Thymus (tissue), 11 donors: ENCODE data around the gene ITFG2. TPM values are rescaled to one million over a fixed set of nuclear protein-coding genes. Genes with fewer than 3 reads are reported as not detected.
A peak's percentile ranks its signal among the peaks of the same experiment; 100 is the strongest.

Source experiments
- DNase-seq, 9 donors: peaks; one replicate each; pipeline ENCODE4 v3.0.0-alpha.2; 2013; ENCODE audit warnings: low spot score in 9 of 9, low read depth in 6 of 9, missing footprints in 1 of 9
- H3K27ac ChIP-seq, 2 donors: one replicate each; pipeline ENCODE4 v1.5.1; 2013; ENCODE audit warnings: control low read depth in 1 of 2, low read depth in 1 of 2, low read length in 1 of 2, mild to moderate bottlenecking in 1 of 2, moderate library complexity in 1 of 2
- H3K27me3 ChIP-seq, 2 donors: one replicate each; pipeline ENCODE4 v1.5.1; 2013; ENCODE audit warnings: low read length in 1 of 2; ENCODE audit not compliant: control insufficient read depth in 2 of 2, insufficient read depth in 1 of 2
- H3K36me3 ChIP-seq, 2 donors: one replicate each; pipeline ENCODE4 v1.5.1; 2013; ENCODE audit warnings: low read length in 1 of 2, mild to moderate bottlenecking in 1 of 2, moderate library complexity in 1 of 2; ENCODE audit not compliant: control insufficient read depth in 2 of 2, insufficient read depth in 2 of 2
- H3K4me1 ChIP-seq, 2 donors: one replicate each; pipeline ENCODE4 v1.5.1; 2013; ENCODE audit warnings: low read length in 2 of 2; ENCODE audit not compliant: control insufficient read depth in 2 of 2, insufficient read depth in 2 of 2
- H3K4me3 ChIP-seq, 2 donors: one replicate each; pipeline ENCODE4 v1.5.1; 2013; ENCODE audit warnings: low read length in 2 of 2, control low read depth in 1 of 2, mild to moderate bottlenecking in 1 of 2
- H3K9me3 ChIP-seq, 2 donors: one replicate each; pipeline ENCODE4 v1.5.1; 2013; ENCODE audit warnings: low read length in 1 of 2, mild to moderate bottlenecking in 1 of 2; ENCODE audit not compliant: control insufficient read depth in 2 of 2, insufficient read depth in 1 of 2
- WGBS: extraction: QIAGEN DNeasy Blood & Tissue Kit; methylation state at CpG from one replicate; pipeline ENCODE4 v1.1.7; 2013; 5-methylcytosine and 5-hydroxymethylcytosine counted together
- polyA plus RNA-seq: library from polyadenylated mRNA; stranded (reverse); fragments of 200-250 nt; gene quantifications from one replicate; pipeline ENCODE4 v1.2.3, GENCODE V29; 2013
- total RNA-seq: library from RNA; stranded (reverse); fragments of 120-200 nt; gene quantifications from one replicate; pipeline ENCODE4 v1.2.4, GENCODE V29; 2013
- donor health status: healthy.

ITFG2 gene
- total and polyA plus RNA-seq, 2 donors, result 23.8 to 40.6 TPM

DNA sequence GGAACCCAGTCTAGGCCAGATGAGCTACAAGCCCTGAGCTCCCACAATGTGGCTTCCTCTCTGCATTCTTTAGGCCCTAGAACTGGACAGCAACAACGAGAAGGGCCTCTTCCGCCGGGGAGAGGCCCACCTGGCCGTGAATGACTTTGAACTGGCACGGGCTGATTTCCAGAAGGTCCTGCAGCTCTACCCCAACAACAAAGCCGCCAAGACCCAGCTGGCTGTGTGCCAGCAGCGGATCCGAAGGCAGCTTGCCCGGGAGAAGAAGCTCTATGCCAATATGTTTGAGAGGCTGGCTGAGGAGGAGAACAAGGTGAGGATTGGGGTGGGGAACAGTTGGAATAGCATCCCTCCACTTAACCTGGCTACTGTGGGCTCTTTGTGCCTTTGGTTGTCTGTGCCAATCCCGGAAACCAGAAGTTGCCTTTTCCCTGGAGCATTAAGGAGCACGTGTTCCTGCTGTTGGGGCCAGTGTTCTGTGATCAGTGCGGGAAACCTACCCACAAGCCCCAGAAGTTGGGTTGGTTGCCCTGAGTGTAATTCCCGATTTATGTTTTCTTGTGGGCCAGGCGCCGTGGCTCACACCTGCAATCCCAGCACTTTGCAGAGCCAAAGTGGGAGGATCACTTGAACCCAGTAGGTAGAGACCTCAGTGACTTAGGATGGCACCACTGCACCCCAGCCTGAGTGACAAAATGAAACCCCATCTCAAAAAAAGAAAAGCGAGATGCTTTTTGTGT lies 11.3 kb upstream of the ITFG2 start:
- Histone ChIP-seq H3K4me1 (peaks cover 3 to 4% of the 10 kb centered on the region in 2 donors), H3K36me3 (peaks cover 68 to 83% of the 10 kb centered on the region in 2 donors), H3K9me3 (no peaks in the 10 kb centered on the region), H3K4me3 (no peak overlapping the region), H3K27me3 (no peaks in the 10 kb centered on the region), H3K27ac (no peak overlapping the region)
- DNase-seq, result no peak
- 95% methylated on average over 16 of the region's 16 CpGs for WGBS

GRCh38 chr12:2803635-2804392 lies 8.7 kb upstream of the ITFG2 start:
- no peak for DNase-seq
- Histone ChIP-seq H3K27ac (no peak overlapping the region), H3K36me3 (peaks cover 50 to 62% of the 10 kb centered on the region in 2 donors), H3K9me3 (no peaks in the 10 kb centered on the region), H3K27me3 (no peaks in the 10 kb centered on the region), H3K4me3 (no peak overlapping the region), H3K4me1 (no peaks in the 10 kb centered on the region)
- WGBS, result 90% methylated on average over 7 of the region's 7 CpGs

- Histone ChIP-seq H3K27me3 (no peaks in the 10 kb centered on the region), H3K36me3 (peaks cover 43 to 54% of the 10 kb centered on the region in 2 donors), H3K4me3 (no peak overlapping the region), H3K9me3 (no peaks in the 10 kb centered on the region), H3K4me1 (no peaks in the 10 kb centered on the region), H3K27ac (no peak overlapping the region)
- DNase-seq, result no peak
- WGBS, result 97% methylated on average over 5 of the region's 5 CpGs
These were observed 7.9 kb upstream of the ITFG2 start for GRCh38 chr12:2804393-2805142.

- H3K27ac ChIP-seq, result no peak overlapping the region
- peaks cover 37 to 49% of the 10 kb centered on the region in 2 donors for H3K36me3 ChIP-seq
- H3K4me3 ChIP-seq, result no peak overlapping the region
- H3K4me1 ChIP-seq, result no peaks in the 10 kb centered on the region
- 93% methylated on average over 2 of the region's 2 CpGs for WGBS
- H3K9me3 ChIP-seq, result no peaks in the 10 kb centered on the region
- no peak for DNase-seq
- no peaks in the 10 kb centered on the region for H3K27me3 ChIP-seq
These were observed 7.3 kb upstream of the ITFG2 start for GRCh38 chr12:2805143-2805520.

DNA sequence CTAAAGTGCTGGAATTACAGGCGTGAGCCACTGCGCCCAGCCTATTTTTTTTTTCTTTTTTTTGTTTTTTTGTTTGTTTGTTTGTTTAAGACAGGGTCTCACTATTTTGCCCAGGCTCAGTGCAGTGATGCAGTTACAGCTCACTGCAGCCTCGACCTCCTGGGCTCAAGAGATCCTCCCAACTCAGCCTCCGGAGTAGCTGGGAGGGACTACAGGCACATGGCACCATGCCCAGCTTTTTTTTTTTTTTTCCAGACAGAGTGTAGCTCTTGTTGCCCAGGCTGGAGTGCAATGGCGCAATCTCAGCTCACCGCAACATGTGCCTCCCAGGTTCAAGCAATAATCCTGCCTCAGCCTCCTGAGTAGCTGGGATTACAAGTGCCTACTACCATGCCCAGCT lies 5.8 kb upstream of the ITFG2 start:
- no peak for DNase-seq
- Histone ChIP-seq H3K4me3 (no peak overlapping the region), H3K27me3 (no peaks in the 10 kb centered on the region), H3K36me3 (peaks cover 21 to 33% of the 10 kb centered on the region in 2 donors), H3K27ac (no peak overlapping the region), H3K4me1 (peaks cover 0 to 2% of the 10 kb centered on the region in 2 donors), H3K9me3 (no peaks in the 10 kb centered on the region)
- WGBS, result 98% methylated on average over 6 of the region's 6 CpGs

GRCh38 chr12:2811801-2812200 lies 667 bp upstream of the ITFG2 start:
- peak overlapping the region in 1 of 2 donors; percentile 66 for H3K4me3 ChIP-seq
- peaks cover 0 to 5% of the 10 kb centered on the region in 2 donors for H3K36me3 ChIP-seq
- H3K27ac ChIP-seq, result peak overlapping the region in 1 of 2 donors; percentile 1
- DNase-seq, result no peak
- WGBS, result 88% methylated on average over 5 of the region's 5 CpGs
- H3K9me3 ChIP-seq, result no peaks in the 10 kb centered on the region
- H3K4me1 ChIP-seq, result peaks cover 5 to 15% of the 10 kb centered on the region in 2 donors
- no peaks in the 10 kb centered on the region for H3K27me3 ChIP-seq

DNA sequence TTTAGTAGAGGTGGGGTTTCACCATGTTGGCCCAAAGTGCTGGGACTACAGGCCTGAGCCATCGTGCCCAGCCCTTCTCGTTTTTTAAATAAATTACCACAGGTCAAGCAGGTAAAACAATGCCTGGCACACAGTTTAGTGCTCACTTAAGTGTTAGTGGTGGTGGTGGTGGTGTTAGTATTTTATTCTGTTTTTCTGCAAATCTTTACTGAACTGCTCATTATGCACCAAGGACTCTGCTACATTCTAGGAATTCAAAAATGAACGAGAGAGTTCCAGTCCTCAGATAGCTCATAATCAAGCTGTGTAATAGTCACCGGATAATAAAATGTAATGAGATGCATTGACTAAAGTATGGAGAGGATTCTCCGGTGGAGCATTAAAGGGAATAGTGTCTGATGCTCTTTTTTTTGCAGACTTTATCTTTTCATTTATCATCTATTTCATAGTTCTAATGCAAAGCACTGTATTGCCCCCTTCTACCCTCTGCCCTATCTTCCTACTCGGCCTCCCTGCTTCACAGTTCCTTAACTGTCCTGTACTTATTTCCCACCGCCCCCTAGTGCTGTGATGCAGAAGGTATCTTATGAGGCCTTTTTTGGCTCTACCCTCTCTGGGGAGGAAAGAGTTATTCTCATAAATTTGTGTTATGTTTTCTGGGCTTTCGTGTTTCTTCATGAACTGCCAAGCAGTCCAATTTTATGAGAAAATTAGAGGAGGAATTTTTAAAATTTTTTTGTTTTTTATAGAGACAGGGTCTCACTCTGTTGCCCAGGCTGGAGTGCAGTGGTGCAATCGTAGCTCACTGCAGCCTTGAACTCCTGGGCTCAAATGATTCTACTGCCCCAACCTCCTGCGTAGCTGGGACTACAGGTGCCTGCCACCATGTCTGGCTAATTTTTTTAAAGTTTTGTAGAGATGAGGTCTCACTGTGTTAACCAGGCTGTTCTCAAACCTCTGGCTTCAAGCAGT lies 1.0 kb downstream of the ITFG2 start:
- Histone ChIP-seq H3K4me1 (peaks cover 5 to 15% of the 10 kb centered on the region in 2 donors), H3K36me3 (peaks cover 15 to 21% of the 10 kb centered on the region in 2 donors), H3K27ac (peak overlapping the region; percentile 84 to 96), H3K27me3 (no peaks in the 10 kb centered on the region), H3K4me3 (peak overlapping the region; percentile 57 to 66), H3K9me3 (no peaks in the 10 kb centered on the region)
- DNase-seq, result peak in 6 of 9 donors; percentile 37 to 79 (median 54)
- 24% methylated on average over 10 of the region's 10 CpGs for WGBS

- Histone ChIP-seq H3K27ac (no peak overlapping the region), H3K4me3 (no peak overlapping the region), H3K4me1 (peaks cover 0 to 4% of the 10 kb centered on the region in 2 donors), H3K27me3 (no peaks in the 10 kb centered on the region), H3K9me3 (no peaks in the 10 kb centered on the region), H3K36me3 (peaks cover 70 to 75% of the 10 kb centered on the region in 2 donors)
- DNase-seq, result no peak
- 97% methylated on average over 15 of the region's 15 CpGs for WGBS
These were observed 7.3 kb downstream of the ITFG2 start for GRCh38 chr12:2819810-2820209.
